Activated T-helper 9 cell treated with anti-CD3 and anti-CD28 coated beads, Interleukin-2, amount 50 U/mL, for 16 hours (primary cell): ENCODE data around the gene SLC4A8.
A peak's percentile ranks its signal among the peaks of the same experiment; 100 is the strongest.

Experiments
- DNase-seq: peaks from one replicate; pipeline ENCODE4 v3.0.0-alpha.2; 2020; ENCODE audit warnings: low read depth

SLC4A8 gene

GRCh38 chr12:51527966-51528365, 103.3 kb downstream of the SLC4A8 start:
- DNase-seq, result no peak

GRCh38 chr12:51528852-51529650, 104.4 kb downstream of the SLC4A8 start:
- no peak for DNase-seq

GRCh38 chr12:51529651-51529970, 105.0 kb downstream of the SLC4A8 start:
- DNase-seq, result no peak

DNA sequence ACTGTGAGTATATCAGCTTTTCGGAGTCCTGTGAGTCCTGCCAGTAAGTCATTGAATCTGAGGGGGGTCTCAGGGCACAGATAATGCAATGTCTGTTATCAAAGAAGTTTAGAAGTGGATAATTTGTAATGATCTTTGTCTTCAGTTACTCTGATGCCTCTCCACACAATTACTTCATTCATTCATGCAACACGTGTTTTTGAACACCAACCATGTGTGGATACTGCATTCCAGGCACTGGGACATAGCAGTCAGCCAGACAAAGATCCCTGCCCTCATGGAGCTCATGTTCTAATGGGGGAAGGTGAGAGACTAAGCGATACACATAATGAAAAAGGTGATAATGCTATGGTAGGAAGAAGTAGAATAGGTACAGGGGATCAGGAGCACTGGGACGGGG, 105.6 kb downstream of the SLC4A8 start:
- DNase-seq, result no peak

- DNase-seq, result no peak
Observed at GRCh38 chr12:51531284-51531977, 106.8 kb downstream of the SLC4A8 start.

- peak; percentile 45 for DNase-seq
Observed at GRCh38 chr12:51531978-51532497, 107.4 kb downstream of the SLC4A8 start.

GRCh38 chr12:51533799-51534198, 109.2 kb downstream of the SLC4A8 start:
- DNase-seq, result no peak

DNA sequence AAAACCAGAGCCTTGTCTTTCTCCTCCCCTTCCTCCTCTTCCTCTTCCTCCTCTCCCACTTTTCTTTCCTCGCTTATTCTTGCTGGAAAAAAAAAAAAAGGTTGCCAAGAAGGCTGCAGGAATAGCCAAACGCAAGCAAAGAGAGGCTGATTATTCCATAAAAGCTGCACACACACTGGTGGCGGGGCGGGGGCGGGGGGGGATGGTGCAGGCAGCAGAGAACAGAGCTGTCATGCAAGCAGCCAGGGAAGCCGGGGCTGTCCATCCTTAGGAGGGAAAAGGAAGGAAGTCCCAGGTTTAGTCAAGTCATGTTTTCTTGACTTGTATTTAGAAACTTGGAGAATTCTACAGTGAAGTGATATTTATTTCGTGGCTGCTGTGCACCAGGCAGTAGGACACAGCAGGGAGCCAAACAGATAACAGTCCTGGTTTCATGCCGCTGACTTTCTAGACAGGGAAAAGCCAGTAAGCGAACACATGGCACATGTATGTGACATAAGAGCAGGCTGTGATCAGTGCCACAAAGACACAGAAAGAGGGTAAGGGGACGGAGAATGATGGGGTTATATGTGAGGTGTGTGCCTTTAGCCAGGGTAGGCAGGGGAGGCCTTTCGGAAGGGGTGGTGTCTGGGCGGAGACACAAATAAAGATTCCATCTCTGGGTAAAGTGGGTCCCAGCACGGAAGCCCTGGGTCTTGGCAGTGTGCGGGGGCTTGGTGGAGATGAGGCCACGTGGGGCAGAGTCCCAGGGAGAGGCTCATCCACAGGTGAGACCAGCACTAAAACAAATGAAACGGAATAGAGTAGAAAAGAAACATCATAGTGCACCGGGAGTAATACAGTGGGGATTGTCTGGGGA, 109.8 kb downstream of the SLC4A8 start:
- DNase-seq, result no peak

DNA sequence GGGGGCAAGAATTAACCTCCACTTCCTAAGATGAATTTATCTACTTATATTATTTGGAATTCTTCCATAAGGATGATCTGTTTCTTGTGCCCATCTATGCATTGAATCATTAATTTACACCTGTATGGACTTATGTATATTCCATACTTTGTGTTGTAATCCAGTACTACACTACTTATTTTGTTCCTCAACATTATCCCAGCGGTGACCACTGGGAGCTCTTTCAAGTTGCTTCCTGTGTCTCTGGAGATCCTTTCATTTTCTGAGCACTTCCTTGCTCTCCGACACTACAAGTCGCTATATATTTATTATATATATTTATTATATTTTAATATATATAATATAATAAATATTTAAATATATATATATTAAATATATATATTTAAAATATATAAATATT, 111.5 kb downstream of the SLC4A8 start:
- DNase-seq, result no peak

- no peak for DNase-seq
Observed at GRCh38 chr12:51538149-51538548, 113.5 kb downstream of the SLC4A8 start.

DNA sequence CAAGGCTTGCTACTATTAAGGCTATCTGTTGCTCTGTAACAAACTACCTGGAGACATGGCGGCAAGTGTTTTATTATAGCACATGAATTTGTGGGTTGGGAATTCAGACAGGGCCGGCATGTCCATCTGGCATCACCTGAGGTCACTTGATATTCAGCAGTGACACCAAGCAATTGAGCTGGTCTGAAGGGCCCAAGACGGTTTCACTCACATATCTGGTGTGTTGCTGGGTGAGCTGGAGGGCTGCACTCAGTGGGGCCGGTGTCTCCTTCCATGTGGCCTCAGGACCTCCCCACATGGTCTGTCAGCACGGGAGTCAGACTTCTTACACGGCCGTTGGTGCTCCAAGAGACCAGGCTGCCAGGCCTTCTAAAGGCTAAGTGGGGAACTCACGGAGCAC, 114.0 kb downstream of the SLC4A8 start:
- no peak for DNase-seq

DNA sequence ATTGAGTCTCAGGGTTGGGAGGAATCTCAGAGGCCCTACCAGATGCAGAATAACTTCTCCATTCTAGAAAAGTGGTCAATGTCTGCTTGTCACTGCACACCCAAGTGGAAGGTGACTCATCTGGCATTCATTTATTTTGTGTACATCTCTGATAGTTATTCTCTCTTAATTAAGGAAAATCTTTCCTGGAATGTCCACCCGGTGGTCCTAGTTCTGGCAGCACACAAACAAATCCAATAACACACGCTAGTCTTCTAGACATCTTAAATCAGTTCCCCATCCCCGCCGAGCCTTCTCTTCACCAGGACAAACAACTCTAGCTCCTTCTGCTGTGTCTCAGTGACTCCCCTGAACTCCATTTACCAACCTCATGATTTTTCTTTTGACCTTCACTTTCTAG, 116.4 kb downstream of the SLC4A8 start:
- no peak for DNase-seq

- DNase-seq, result no peak
Observed at GRCh38 chr12:51546097-51546496, 121.5 kb downstream of the SLC4A8 start.

DNA sequence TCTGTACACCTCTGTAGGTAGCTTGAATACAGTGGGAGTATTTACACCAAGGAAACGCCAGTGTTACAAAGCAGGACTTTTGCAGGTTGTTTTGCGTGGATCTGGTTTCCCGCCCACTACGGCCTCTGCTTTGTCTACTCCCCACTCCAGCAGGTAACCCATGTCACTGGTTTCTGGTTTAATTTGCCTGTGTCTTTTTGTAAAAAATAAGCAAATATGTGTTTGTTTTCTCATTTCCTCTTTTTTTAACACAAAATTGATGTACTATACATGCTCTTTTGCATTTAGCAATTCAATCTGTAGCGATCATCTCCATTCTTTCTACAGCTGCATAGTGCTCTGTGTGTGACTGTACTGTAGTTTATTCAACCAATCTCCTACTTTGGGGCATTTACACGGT, 123.0 kb downstream of the SLC4A8 start:
- DNase-seq, result no peak

GRCh38 chr12:51548241-51548640, 123.6 kb downstream of the SLC4A8 start:
- DNase-seq, result no peak

GRCh38 chr12:51549637-51550036, 125.0 kb downstream of the SLC4A8 start:
- no peak for DNase-seq
